WTC11 (cell line): ENCODE results near the gene SPG11.

Source experiments
- CREB1 ChIP-seq: sonication (generic); formaldehyde crosslinking; IDR thresholded peaks from 2 replicates; pipeline ENCODE4 v1.8.0; 2023; ENCODE audit warnings: mild to moderate bottlenecking, missing genetic modification reagents
- FOXJ3 ChIP-seq: sonication (generic); formaldehyde crosslinking; IDR thresholded peaks from 2 replicates; pipeline ENCODE4 v1.9.0; 2021; ENCODE audit warnings: missing genetic modification reagents, mild to moderate bottlenecking, borderline replicate concordance
- FOXP4 ChIP-seq: sonication (generic); formaldehyde crosslinking; IDR thresholded peaks from 2 replicates; pipeline ENCODE4 v1.8.0; 2022; ENCODE audit warnings: mild to moderate bottlenecking, missing genetic modification reagents
- ZNF281 ChIP-seq: sonication (generic); formaldehyde crosslinking; IDR thresholded peaks from 2 replicates; pipeline ENCODE4 v1.8.0; 2023; ENCODE audit warnings: mild to moderate bottlenecking, missing genetic modification reagents
- TF ChIP-seq, protein P1 (sequence below): fragments of 200-600 bp; IDR thresholded peaks from 2 replicates; pipeline ENCODE4 v1.8.0; 2022; ENCODE audit warnings: antibody characterized with exemption
- TF ChIP-seq, protein P2 (sequence below): sonication (generic); formaldehyde crosslinking; conservative IDR thresholded peaks from 2 replicates; pipeline ENCODE4 v1.8.1; 2023; ENCODE audit warnings: mild to moderate bottlenecking, low read depth, missing genetic modification reagents, moderate library complexity

- TF ChIP-seq FOXP4 (CRISPR knock-in tag), result no peak
- TF ChIP-seq, protein P1, sequence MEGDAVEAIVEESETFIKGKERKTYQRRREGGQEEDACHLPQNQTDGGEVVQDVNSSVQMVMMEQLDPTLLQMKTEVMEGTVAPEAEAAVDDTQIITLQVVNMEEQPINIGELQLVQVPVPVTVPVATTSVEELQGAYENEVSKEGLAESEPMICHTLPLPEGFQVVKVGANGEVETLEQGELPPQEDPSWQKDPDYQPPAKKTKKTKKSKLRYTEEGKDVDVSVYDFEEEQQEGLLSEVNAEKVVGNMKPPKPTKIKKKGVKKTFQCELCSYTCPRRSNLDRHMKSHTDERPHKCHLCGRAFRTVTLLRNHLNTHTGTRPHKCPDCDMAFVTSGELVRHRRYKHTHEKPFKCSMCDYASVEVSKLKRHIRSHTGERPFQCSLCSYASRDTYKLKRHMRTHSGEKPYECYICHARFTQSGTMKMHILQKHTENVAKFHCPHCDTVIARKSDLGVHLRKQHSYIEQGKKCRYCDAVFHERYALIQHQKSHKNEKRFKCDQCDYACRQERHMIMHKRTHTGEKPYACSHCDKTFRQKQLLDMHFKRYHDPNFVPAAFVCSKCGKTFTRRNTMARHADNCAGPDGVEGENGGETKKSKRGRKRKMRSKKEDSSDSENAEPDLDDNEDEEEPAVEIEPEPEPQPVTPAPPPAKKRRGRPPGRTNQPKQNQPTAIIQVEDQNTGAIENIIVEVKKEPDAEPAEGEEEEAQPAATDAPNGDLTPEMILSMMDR, result no peak
- TF ChIP-seq CREB1, result no peak
- no peak for TF ChIP-seq ZNF281 (CRISPR knock-in tag)
- TF ChIP-seq, protein P2, sequence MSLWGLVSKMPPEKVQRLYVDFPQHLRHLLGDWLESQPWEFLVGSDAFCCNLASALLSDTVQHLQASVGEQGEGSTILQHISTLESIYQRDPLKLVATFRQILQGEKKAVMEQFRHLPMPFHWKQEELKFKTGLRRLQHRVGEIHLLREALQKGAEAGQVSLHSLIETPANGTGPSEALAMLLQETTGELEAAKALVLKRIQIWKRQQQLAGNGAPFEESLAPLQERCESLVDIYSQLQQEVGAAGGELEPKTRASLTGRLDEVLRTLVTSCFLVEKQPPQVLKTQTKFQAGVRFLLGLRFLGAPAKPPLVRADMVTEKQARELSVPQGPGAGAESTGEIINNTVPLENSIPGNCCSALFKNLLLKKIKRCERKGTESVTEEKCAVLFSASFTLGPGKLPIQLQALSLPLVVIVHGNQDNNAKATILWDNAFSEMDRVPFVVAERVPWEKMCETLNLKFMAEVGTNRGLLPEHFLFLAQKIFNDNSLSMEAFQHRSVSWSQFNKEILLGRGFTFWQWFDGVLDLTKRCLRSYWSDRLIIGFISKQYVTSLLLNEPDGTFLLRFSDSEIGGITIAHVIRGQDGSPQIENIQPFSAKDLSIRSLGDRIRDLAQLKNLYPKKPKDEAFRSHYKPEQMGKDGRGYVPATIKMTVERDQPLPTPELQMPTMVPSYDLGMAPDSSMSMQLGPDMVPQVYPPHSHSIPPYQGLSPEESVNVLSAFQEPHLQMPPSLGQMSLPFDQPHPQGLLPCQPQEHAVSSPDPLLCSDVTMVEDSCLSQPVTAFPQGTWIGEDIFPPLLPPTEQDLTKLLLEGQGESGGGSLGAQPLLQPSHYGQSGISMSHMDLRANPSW, result no peak
- TF ChIP-seq FOXJ3 (CRISPR knock-in tag), result no peak
Observed at GRCh38 chr15:44682211-44682610, 18.7 kb upstream of the SPG11 start.
